NCI-H2107 treated with DMSO at 0.1 percent for 48 hours (cell line): ENCODE data around the gene PMEPA1.

ENCODE experiments used
- DNase-seq: peaks from one replicate; lab custom pipeline; 2025; ENCODE audit not compliant: unreplicated experiment; lab: John Stamatoyannopoulos, UW

PMEPA1 gene

GRCh38 chr20:57737349-57737748 lies 27.5 kb upstream of the PMEPA1 start:
- no peak for DNase-seq

- DNase-seq = no peak
Observed at GRCh38 chr20:57736738-57737347, 27.0 kb upstream of the PMEPA1 start.

DNA sequence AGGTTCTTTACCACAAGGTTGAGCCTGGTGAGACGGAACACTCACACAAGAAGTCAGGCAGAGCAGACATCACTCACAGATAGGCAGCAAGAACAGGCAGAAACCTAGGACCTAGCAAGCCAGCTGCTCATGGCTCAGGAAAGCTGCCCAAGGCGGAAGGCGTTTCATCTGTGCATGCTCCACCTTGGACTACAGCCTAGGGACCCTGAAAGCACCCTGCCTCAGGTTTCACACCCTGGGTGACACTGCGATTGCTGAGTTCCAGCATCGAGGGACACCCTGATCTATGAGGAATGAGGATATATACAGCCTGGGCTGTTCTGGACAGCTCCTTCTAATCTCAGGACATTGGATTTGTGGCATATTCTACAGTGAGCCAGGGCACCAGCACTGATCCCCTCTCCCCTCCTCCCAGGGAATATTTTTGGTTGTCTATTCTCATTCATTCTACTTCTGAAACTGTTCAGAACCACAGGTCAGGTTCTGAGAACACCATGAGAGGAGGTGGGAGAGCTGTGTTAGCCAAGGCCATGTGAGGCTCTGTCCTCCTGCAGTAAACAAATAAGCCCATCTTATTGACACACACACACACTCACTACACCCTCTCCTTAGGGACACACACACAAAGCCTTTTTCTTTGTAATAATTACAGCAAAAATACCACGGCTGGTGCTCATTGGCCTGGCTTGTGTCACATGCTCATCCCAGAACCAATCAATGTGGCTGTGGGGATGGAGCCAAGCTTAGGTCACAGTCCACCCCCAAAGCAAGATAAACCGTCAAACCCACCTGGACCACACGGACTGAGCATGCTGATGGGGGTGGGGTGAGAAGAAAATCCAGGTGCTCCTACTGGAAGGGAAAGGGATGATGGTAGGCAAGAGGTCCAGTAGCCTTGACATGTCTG lies 26.3 kb upstream of the PMEPA1 start:
- DNase-seq = no peak

- DNase-seq = no peak
Observed at GRCh38 chr20:57734754-57735153, 24.9 kb upstream of the PMEPA1 start.

GRCh38 chr20:57732226-57732625 lies 22.4 kb upstream of the PMEPA1 start:
- no peak for DNase-seq

DNA sequence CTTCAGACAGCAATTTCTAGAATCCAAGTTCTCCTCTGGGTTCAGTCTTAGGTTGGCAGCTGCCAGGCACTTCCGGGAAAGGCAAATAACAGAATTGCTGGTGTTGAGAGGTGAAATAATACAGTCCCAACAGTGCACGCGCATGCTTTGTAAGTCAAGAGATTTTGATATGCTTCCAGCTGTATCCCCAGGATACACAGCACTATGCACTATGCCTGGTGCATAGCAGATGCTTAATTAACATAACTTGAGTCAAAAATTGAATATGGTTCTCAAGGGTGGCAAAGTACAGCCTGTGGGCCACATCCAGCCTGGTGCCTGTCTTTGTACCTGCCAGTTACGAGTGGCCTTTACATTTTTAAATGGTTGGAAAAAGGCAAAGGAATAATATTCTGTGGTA lies 18.9 kb upstream of the PMEPA1 start:
- no peak for DNase-seq

GRCh38 chr20:57727863-57728262 lies 18.0 kb upstream of the PMEPA1 start:
- no peak for DNase-seq

- DNase-seq = no peak
Observed at GRCh38 chr20:57725636-57726035, 15.8 kb upstream of the PMEPA1 start.

GRCh38 chr20:57724610-57725405 lies 15.0 kb upstream of the PMEPA1 start:
- no peak for DNase-seq

- DNase-seq = no peak
Observed at GRCh38 chr20:57723816-57724215, 14.0 kb upstream of the PMEPA1 start.

- no peak for DNase-seq
Observed at GRCh38 chr20:57719951-57720350, 10.1 kb upstream of the PMEPA1 start.

GRCh38 chr20:57718490-57719009 lies 8.7 kb upstream of the PMEPA1 start:
- DNase-seq = peak; percentile 17

DNA sequence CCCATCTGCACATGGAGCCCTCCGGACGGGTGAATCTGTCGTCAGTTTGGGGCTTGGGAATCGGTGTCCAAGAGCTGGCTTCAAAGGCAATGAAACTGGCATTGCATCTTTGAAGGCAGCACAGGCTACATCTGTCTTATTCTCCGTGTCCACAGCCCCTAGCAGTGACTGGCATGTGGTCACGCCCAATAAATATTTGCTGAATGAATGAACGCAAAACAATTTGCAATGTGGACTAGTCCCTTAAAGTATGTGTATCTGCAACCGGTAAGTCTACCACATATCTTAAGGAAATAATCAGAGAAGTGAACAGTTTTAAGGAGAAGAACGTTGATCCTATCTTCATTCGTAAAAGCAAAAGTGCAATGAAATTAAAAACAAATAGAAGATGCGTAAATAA lies 8.0 kb upstream of the PMEPA1 start:
- DNase-seq = no peak

DNA sequence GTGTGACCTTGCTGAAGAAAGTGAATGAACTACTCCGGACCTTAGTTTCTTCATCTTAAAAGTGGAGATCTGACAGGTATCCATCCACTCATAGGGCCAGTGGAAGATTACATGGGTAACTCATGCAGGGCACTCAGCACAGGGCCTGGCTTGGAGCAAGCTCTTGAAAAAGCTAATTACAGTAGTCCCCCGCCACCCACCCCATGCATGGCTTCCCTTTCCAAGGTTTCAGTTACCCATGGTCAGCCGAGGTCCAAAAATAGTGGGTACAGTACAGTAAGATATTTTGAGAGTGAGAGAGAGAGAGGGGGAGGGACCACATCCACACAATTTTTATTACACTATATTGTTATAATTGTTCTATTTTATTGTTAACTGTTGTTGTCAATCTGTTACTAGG lies 7.1 kb upstream of the PMEPA1 start:
- DNase-seq = no peak

GRCh38 chr20:57716202-57716601 lies 6.4 kb upstream of the PMEPA1 start:
- DNase-seq = no peak

DNA sequence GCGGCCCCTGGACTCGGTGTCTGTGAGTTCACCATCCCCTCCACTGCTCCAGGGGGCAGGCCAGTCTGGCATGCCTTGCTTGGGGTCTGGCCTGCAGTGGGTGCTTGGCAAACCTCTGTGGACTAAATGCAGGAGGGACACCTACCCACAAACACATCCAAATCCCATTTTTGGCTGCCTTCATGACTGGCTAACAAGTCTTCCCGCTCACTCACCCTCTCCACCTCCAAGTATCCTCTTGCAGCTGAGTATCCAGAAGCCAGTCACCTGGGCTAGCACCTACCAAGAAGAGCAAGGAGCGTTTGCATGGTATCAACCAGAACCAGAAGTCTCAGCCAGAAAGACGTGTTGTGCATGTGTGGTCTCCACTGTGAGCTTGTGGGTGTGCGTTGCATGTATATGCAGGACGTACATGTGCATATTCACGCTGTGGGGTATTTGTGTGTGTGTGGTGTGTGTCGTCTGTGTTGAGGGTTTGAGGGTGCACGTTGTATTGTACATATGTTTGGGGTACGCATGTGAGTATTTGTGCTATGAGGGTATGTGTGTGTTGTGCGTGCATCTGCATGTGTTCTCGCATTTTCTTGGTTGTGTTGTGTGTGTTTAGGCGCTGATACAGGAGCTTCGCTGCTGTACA lies 5.6 kb upstream of the PMEPA1 start:
- no peak for DNase-seq

- DNase-seq = no peak
Observed at GRCh38 chr20:57714409-57715267, 4.8 kb upstream of the PMEPA1 start.

DNA sequence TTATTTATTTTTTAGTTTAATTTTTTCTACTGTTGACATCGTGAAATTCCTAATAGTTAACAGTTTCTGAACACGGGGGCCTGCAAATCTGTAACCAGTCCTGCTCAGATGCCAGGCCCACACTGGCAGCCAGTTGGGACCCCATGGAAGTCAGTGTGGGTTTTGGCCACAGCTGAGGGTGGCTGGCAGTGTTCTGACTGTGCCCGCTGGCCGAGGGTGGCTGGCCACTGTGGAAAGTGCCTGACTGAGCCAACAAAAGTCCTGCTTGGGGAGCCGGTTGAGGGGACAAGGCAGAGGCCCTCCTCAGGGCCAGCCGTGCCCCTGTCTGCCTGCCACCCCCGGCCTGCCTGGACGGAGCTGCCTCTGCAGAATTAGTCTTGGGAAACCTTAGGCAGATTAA lies 4.1 kb upstream of the PMEPA1 start:
- DNase-seq = no peak

- DNase-seq = no peak
Observed at GRCh38 chr20:57713505-57713903, 3.7 kb upstream of the PMEPA1 start.

DNA sequence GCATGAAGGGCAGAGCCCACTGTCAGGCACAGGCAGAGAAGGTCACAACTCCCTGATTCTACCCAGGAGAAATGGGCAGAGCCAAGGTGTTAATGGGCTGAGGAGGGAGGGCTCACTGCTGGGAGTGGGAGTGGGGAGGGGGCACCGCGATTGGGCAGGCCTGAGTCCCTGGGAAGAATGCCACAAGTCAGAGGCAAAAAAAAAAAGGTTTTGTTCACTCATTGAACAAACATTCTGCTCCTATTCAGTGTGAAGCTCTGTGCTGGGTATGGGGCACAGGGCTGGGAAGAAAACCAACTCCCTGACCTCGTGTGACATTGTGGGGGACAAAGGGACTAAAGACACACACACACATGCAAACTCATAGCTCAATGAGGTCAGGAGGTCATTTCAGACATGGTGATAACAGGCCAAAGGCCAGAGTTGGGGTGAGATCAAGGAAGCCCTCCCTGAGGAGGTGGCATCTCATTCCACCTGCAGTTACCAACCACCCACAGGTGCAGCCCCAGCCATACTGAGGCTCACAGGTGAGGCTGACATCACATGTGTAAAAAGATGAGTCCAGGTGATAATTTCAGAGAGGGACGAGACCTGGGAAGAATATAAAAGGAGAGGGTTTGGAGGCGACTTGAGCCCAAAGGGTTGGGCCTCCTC lies 3.2 kb upstream of the PMEPA1 start:
- DNase-seq = no peak
